ENCODE data around the gene CLCN7. TPM values are rescaled to one million over a fixed set of nuclear protein-coding genes. Genes with fewer than 3 reads are reported as not detected.

CLCN7 gene
- total RNA-seq, 1 donor from 2014 or later = 118 TPM

DNA sequence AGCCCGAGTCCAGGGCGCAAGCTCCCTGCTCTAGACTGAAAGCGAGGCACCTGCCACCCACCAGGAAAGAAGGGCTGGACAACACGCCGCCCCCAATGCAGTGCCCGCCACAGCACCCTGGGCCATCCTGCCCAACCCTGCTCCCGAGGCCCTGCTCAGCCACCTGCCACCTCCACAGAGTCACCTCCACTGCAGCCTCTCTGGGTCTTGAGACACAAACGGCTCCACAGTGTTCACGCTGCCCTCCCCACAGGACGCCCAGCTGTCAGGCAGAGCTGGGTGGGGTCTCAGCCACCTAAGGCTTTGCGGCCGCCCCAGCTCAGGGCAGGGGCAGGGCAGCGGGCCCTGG, 9.3 kb downstream of the CLCN7 start:
- TF ChIP-seq, protein P1, sequence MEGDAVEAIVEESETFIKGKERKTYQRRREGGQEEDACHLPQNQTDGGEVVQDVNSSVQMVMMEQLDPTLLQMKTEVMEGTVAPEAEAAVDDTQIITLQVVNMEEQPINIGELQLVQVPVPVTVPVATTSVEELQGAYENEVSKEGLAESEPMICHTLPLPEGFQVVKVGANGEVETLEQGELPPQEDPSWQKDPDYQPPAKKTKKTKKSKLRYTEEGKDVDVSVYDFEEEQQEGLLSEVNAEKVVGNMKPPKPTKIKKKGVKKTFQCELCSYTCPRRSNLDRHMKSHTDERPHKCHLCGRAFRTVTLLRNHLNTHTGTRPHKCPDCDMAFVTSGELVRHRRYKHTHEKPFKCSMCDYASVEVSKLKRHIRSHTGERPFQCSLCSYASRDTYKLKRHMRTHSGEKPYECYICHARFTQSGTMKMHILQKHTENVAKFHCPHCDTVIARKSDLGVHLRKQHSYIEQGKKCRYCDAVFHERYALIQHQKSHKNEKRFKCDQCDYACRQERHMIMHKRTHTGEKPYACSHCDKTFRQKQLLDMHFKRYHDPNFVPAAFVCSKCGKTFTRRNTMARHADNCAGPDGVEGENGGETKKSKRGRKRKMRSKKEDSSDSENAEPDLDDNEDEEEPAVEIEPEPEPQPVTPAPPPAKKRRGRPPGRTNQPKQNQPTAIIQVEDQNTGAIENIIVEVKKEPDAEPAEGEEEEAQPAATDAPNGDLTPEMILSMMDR (IDR thresholded peaks at IDR 0.05; ENCODE audit: partially characterized antibody, unreplicated experiment) = no peak
- DNase-seq = no peak
- Mint-ChIP-seq H3K36me3 (ENCODE audit: unreplicated experiment) (no peaks in the 10 kb centered on the region), H3K27me3 (ENCODE audit: unreplicated experiment) (peaks cover 3% of the 10 kb centered on the region), H3K9me3 (ENCODE audit: unreplicated experiment) (peaks cover 4% of the 10 kb centered on the region), H3K4me3 (ENCODE audit: unreplicated experiment) (no peak overlapping the region), H3K27ac (ENCODE audit: unreplicated experiment) (no peak overlapping the region), H3K4me1 (ENCODE audit: low read depth, unreplicated experiment) (no peaks in the 10 kb centered on the region)

DNA sequence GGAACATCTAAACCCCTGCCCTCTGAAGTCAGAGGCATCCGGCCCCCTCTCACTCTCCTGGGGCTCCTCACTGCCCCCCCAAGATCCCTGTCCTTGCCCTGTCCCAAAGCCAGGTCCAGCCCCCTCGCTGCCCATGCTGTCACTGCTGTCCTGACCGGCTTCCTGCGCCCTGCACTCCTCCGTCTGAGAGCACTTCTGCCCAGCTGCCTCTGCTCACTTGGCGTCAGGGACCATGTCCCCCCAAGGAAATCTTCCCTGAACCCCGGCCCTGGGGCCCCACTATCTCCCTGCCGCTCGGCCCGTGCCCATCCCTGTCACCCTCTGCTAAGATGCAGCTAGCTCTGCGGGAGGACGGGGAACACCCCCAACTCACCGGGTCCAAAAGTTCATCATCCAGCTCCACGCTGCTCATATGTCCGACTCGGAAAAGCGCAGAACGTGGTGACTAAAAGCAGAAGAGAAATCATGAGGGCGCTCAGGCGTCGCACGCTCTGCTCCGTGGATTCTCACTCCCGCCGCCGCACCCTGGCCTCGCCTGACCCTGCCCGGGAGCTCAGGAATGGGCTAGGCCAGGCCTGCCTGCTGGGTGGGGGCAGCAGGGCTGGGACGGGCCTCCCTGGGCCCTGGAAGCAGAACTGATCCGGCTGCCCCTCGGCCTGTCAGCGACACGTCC, 9.8 kb downstream of the CLCN7 start:
- Mint-ChIP-seq H3K36me3 (ENCODE audit: unreplicated experiment) (no peaks in the 10 kb centered on the region), H3K4me3 (ENCODE audit: unreplicated experiment) (no peak overlapping the region), H3K4me1 (ENCODE audit: low read depth, unreplicated experiment) (no peaks in the 10 kb centered on the region), H3K27ac (ENCODE audit: unreplicated experiment) (no peak overlapping the region), H3K27me3 (ENCODE audit: unreplicated experiment) (peaks cover 3% of the 10 kb centered on the region), H3K9me3 (ENCODE audit: unreplicated experiment) (peaks cover 4% of the 10 kb centered on the region)
- DNase-seq = no peak
- TF ChIP-seq, protein P1 (IDR thresholded peaks at IDR 0.05; ENCODE audit: partially characterized antibody, unreplicated experiment) = no peak

DNA sequence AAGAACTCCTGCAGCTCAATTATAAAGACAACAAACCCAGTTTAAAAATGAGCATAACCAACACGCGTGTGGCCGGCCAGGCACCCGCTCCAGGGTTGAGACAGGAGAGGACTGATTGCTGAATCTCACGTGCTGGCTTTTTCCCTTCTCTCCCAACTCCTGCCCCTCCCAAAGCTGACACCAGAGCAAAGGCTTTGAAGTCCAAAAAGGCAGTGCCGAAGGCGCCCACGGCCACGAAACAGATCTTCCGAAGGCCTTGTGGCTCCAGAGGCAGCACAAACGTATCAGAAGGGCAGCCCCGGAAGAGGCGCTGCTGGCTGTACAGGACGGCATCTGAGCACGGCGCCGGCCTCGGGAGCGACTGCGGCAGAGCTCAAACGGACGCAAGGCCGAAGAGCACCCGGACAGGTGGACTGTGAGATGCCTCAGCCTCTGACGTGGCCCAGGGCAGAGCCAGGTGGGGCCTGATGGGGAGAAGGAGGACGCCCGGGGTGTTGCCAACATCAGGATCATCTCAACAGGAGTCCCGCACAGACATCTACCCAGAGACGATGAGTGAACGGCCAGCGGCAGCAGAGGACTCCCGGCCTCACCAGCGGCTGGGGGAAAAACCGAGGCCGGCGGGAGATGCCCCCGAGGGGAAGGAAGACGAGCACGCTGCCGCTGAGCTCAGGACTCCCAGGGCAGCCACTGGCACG, 10.5 kb downstream of the CLCN7 start:
- no peaks in the 10 kb centered on the region for H3K36me3 Mint-ChIP-seq (ENCODE audit: unreplicated experiment)
- peaks cover 3% of the 10 kb centered on the region for H3K27me3 Mint-ChIP-seq (ENCODE audit: unreplicated experiment)
- H3K4me3 Mint-ChIP-seq (ENCODE audit: unreplicated experiment) = no peak overlapping the region
- no peaks in the 10 kb centered on the region for H3K4me1 Mint-ChIP-seq (ENCODE audit: low read depth, unreplicated experiment)
- peaks cover 3% of the 10 kb centered on the region for H3K9me3 Mint-ChIP-seq (ENCODE audit: unreplicated experiment)
- TF ChIP-seq, protein P1 (IDR thresholded peaks at IDR 0.05; ENCODE audit: partially characterized antibody, unreplicated experiment) = no peak
- no peak for DNase-seq
- no peak overlapping the region for H3K27ac Mint-ChIP-seq (ENCODE audit: unreplicated experiment)

DNA sequence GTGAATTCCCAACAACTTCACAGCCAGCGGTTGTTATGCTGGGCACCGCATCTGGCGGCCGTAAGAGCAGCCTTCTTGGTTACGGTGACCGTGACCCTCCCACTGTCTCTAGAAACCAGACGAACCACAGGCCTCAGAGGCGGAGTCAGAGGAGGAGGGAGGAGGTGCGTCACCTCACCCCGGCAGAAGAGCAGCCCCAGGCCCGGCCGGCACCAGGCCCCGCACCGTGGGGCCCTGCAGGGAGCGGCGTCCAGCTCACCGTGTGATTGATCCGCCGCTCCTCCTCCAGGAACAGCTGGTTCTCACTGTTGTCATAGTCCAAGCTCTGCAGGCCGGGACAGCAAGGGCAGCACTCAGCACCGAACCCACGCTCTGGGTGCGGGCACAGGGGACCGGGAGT, 13.7 kb downstream of the CLCN7 start:
- TF ChIP-seq, protein P1 (IDR thresholded peaks at IDR 0.05; ENCODE audit: partially characterized antibody, unreplicated experiment) = no peak
- Mint-ChIP-seq H3K4me1 (ENCODE audit: low read depth, unreplicated experiment) (no peaks in the 10 kb centered on the region), H3K27me3 (ENCODE audit: unreplicated experiment) (peaks cover 6% of the 10 kb centered on the region), H3K4me3 (ENCODE audit: unreplicated experiment) (no peak overlapping the region), H3K9me3 (ENCODE audit: unreplicated experiment) (no peaks in the 10 kb centered on the region), H3K27ac (ENCODE audit: unreplicated experiment) (no peak overlapping the region), H3K36me3 (ENCODE audit: unreplicated experiment) (no peaks in the 10 kb centered on the region)
- no peak for DNase-seq

DNA sequence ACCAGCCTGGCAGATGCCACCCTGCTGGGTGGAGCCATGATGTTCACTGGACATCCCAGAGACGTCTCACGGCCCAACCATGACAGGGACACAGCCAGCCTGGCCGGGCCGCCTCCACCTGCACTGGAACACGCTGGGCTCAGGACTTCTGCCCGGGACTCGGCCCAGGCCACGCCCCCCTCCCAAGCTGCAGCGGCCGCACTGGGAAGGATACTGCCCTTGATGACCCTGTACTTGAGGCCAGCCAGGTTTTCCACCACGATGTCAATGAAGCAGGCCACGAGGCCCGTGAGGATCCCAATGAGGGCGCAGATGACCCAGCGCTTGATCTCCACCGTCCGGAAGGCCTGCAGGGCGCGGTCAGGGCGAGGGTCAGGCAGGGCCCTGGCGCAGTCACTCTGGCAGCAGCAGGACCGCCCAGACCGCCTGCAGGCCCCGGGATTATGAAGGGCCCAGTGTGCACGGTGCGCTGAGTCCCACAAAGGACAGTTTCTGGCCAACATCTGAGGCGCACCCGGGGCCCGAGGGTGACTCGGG, 14.2 kb downstream of the CLCN7 start:
- Mint-ChIP-seq H3K9me3 (ENCODE audit: unreplicated experiment) (no peaks in the 10 kb centered on the region), H3K4me3 (ENCODE audit: unreplicated experiment) (no peak overlapping the region), H3K27ac (ENCODE audit: unreplicated experiment) (no peak overlapping the region), H3K4me1 (ENCODE audit: low read depth, unreplicated experiment) (no peaks in the 10 kb centered on the region), H3K36me3 (ENCODE audit: unreplicated experiment) (no peaks in the 10 kb centered on the region), H3K27me3 (ENCODE audit: unreplicated experiment) (peaks cover 6% of the 10 kb centered on the region)
- TF ChIP-seq, protein P1 (IDR thresholded peaks at IDR 0.05; ENCODE audit: partially characterized antibody, unreplicated experiment) = no peak
- DNase-seq = no peak
